ENCODE results near the gene OR51G2.

DNA sequence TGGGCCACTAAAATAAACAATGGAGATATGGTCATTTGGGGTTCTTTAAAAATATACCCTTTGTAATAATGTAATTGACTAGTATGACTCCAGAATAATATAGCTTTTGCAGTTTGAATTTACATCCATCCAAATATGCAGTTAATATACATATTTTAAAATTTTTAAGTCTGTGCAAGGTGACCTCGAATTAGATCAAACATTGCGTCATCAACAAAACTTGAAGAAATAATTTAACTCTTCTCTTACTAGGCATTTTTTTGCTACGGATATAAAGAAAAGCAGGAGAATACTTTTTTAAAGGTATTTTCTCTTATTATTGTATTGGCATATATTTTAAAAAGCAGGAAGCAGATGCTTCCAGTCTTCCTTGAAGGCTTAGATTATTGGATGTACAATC is 17.6 kb upstream of the OR51G2 start:
- no peak for TF ChIP-seq POLR2A (IDR thresholded peaks at IDR 0.05)
- TF ChIP-seq, protein P1, sequence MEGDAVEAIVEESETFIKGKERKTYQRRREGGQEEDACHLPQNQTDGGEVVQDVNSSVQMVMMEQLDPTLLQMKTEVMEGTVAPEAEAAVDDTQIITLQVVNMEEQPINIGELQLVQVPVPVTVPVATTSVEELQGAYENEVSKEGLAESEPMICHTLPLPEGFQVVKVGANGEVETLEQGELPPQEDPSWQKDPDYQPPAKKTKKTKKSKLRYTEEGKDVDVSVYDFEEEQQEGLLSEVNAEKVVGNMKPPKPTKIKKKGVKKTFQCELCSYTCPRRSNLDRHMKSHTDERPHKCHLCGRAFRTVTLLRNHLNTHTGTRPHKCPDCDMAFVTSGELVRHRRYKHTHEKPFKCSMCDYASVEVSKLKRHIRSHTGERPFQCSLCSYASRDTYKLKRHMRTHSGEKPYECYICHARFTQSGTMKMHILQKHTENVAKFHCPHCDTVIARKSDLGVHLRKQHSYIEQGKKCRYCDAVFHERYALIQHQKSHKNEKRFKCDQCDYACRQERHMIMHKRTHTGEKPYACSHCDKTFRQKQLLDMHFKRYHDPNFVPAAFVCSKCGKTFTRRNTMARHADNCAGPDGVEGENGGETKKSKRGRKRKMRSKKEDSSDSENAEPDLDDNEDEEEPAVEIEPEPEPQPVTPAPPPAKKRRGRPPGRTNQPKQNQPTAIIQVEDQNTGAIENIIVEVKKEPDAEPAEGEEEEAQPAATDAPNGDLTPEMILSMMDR (IDR thresholded peaks at IDR 0.05): no peak
